ENCODE results near the gene ZNF723.
"Not testable (repeated sequence)": the region's sequence is repeated elsewhere in the genome, so short reads cannot be mapped to it uniquely, and the experiment has no call there.

Gene ZNF723

DNA sequence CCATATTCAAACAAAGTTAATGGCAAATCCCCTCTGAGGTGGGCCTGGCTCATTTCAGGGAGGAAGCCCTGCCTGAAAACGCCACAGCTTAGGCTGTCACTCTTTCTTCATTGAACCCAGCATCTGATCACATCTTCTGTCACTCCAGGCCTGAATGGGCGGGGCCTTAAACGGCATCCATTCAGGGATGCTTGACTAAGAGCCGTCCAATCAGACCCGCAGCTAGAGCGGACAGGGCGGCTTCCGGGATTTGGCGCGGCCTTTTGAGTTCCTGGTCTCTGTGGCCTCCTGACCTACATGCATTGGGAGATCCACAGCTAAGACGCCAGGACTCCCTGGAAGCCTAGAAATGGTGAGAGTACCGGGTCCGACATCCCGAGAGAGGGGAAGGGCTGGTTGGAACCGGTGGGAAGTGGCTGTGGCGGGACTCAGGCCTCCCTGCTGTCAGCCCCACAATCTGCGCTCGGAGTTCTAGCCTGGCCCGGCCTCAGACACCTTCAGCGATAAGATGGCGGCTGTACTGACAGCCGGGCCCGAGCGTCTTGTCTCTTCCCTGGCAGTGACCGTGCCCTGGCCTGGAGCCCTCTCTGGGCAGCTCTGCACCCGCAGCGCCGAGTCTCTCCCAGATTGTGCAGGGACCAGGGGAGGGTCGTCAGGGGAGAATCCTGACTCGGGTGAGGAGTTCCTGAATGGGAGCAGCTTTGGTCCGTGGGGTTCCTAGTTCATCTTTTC, at the start of gene ZNF723:
TSS of gene ZNF723 (plus strand) at position 261 of the 732 bp plus-strand sequence. CDS start at position 350, 89 bp downstream.
- no peak for DNase-seq

DNA sequence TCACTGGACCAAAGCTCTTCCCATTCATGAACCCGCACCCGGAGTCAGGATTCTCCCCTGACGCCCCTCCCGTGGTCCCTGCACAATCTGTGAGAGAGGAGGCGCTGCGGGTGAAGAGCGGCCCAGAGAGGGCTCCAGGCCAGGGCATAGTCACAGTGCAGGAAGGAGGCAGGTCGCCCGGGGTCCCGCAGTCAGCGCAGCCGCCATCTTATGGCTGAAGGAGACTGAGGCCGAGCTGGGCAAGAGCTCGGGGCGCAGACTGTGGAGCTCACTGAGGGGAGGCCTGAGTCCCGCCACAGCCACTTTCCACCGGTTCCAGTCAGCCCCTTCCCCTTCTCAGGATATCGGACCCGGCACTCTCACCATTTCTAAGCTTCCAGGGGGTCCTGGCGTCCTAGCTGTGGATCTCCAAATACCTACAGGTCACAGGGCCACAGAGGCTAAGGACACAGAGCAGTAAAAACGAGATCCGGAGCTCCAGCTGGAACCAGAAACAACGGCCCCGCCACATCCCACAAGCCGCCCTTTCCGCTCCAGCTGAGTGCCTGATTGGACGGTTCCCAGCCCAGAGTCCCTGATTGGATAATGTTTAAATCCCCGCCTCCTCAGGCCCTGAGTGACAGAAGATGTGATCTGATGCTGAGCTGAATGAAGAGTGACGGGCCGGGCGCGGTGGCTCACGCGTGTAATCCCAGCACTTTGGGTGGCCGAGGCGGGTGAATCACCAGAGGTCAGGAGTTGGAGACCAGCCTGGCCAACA, 48.3 kb upstream of the ZNF723 start, which contains the start of gene ZNF99:
TSS of gene ZNF99 (minus strand) at position 501 of the 760 bp plus-strand sequence. CDS start at position 366, 135 bp downstream.
- no peak for DNase-seq

DNA sequence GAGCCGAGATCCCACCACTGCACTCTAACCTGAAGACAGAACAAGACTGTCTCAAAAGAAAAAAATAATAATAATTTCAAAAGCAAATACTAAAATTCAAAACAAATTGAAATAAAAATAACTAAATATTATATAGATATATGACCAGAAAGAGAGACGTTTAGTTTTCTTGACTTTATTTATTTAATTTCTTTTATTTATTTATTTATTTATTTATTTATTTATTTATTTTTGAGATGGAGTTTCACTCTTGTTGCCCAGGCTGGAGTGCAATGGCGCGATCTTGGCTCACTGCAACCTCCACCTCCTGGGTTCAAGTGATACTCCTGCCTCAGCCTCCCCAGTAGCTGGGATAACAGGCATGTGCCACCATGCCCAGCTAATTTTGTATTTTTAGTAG, 39.2 kb upstream of the ZNF723 start:
- DNase-seq: not testable (repeated sequence)

DNA sequence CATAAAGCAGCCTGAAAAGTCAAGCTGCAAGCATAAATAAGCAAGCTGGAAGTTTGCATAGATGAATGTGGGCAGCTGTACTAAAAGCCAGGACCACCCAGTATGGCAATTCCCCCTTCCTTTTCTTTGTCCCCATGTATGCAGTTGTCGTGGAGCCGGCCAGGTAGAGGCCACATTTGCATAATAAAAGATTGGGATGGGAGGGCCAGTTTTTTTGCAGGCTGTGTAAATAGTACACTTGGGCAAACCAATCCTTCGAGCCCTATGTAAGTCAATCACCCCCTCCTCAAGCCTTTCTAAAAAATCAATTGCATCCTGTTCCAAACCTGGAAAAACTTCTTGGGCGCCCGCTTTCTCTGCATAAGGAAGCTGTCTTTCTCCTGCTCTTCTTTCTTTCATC, 35.1 kb upstream of the ZNF723 start:
- DNase-seq: no peak

DNA sequence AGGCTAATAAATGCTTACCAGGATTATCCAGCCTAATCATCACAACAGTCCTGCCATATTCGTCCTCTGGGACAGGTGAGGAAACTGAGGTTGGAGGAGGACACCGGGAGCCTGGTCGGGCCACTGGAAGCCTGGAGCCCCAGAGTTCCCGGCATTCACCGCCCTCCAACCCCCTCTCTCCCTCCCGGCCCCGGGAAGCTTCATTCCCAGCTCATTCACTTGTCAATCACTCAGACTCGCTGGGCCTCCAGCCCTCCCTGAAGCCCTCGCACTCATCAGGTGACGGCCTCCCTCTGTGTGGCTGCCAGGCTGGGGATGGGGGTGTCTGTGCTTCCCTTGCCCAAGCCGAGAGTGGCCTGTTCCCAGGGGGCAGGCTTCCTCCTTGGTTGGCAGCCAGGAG, 25.7 kb upstream of the ZNF723 start:
- no peak for DNase-seq

DNA sequence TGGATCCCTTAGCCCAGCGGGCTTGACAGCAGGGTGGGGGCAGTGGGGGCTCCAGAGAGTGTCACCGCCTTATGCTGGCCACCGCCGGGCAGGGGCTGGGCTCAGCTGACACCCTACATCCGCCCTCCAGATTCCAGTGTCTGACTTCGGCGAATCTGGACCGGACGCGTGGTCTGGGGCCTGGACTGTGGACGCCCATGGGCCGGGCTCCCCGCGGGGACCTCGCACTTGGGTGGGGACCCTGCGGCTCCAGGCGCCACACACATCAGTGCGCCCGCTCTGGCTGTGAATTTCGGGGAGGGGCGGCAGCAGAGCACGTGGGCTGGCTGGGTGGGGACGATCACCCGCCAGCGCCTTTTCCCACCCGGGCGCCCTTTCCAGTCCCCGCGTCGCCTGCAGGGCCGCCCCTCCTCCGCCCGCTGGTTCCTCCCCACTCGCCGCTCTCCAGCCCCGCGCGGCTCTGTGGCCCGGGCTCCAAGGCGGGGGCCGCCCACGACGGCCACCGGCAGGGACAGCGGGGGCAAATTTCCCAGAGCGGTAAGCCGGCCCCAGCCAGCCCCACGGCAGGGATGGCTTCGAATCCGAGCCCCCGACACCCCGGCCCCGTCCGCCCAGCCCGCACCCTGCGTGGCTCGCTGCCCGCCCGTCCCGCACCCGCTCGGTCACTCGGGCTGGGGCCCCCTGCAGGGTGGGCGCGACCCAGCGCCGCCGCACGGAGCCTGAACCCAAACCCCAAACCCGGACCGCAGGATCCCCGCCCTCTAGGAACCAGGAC, 24.8 kb upstream of the ZNF723 start:
- no peak for DNase-seq

DNA sequence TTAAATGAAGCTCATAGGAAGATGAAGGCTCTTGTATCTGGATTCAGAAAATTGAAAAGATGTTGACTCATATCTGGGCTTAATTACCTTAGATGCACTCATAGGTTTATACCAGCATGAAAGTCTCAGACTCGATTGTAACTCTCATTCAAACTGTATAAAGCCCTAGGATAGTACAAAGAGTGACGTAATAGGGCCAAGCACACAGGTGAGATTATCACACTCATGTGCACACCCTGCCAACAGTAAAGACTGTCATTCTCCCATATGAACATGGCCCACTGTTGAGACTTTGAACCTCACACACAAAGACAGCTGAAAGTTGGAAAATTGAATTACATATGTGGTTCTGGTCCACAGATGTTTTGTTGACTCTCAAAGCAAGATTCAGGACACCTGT, 18.0 kb upstream of the ZNF723 start:
- DNase-seq: no peak

DNA sequence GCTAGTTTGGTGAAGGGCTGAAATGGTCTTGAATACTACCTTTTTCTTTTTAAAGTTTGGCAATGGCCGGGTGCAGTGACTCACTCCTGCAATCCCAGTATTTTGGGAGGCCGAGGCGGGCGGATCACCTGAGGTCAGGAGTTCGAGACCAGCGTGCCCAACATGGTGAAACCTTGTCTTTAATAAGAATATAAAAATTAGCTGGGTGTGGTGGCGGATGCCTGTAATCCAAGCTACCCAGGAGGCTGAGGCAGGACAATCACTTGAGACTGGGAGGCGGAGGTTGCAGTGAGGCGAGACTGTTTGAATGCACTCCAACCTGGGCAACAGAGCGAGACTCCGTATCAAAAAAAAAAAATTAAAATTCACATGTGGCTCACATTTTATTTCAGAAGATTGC, 880 bp upstream of the ZNF723 start:
- no peak for DNase-seq

DNA sequence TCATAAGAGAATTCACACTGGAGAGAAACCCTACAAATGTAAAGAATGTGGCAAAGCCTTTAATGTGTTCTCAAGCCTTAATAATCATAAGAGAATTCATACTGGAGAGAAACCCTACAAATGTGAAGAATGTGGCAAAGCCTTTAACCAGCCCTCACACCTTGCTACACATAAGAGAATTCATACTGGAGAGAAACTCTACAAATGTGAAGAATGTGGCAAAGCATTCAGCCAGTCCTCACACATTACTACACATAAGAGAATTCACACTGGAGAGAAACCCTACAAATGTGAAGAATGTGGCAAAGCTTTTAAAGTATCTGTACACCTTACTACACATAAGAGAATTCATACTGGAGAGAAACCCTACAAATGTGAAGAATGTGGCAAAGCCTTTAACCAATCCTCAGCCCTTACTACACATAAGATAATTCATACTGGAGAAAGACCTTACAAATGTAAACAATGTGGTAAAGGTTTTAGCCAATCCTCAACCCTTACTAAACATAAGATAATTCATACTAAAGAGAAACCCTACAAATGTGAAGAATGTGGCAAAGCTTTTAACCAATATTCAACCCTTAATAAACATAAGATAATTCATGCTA, 25.7 kb downstream of the ZNF723 start:
- not testable (repeated sequence) for DNase-seq

DNA sequence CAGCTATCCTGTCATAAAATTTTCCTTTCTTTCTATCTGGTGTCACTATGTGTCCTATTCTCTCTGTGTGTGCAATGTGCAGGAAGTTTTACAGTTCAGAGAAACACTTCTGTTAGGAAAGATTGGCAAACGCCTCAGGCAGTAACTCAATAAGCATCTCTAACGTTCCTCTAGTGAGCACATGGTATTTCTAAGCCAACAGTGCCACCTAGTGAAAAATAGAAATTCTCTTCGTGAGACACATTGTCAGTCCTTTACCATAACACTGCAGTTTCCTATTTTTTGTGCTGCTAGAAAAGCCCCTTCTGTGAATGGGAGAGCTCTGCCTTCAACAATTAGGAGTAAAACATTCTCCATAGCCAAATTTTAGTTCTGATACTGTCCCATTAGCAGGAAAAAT, 50.7 kb downstream of the ZNF723 start:
- no peak for DNase-seq

DNA sequence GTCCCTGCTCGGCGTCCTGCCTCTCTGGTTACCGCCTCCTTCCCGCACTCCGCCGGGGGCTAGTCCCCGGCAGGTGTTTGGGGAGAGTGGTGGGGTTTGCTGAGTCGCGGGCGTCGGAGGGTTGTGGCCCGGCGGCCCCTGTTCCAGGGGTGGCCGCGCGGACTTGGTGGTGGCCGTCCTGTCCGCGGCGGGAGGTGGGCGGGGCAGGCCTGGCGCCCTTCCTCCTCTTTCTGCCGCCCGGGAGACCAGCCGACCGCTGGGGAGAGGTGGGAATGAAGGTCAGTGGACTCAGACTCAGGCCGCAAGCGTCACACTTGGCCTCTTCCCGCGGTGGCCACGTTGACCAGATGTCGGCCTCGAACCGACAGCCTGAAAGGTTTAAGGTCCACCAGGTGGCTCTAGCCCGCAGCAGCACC, 61.8 kb downstream of the ZNF723 start:
- no peak for DNase-seq

DNA sequence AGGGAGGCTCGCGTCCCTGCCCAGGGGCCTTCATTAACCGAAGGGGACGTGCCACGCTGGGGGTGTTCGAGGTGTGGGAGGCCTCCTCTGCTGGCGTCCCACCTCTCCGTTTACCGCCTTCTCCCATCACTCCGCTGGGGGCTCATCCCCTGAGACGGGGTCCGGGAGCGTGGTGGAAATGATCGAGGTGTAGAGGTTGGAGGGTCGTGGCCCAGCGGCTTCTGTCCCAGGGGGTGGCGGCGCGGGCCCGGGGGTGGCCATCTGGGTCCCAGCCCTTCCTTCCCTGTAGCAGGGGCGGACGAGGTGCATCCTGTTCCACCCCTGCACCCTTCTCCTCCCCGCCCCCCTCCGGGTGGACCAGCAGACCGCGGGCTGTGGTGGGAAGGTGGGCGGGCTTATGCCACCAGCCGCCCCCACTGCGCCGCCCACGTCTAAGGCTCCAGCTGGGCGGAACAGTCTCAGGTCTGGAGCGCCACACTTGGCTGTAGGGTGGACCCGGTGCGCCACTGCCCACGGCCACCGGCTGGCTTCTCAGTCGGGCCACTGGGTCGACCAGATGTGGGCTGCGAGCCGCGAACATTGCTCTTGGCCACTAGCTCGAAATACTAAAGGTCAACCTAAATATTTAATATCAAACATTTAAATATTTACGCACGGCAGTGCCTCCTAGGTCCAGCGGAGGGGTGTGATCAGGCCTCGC, 69.5 kb downstream of the ZNF723 start:
- DNase-seq: no peak
